ENCODE measurements around the gene MBTPS1.

DNA sequence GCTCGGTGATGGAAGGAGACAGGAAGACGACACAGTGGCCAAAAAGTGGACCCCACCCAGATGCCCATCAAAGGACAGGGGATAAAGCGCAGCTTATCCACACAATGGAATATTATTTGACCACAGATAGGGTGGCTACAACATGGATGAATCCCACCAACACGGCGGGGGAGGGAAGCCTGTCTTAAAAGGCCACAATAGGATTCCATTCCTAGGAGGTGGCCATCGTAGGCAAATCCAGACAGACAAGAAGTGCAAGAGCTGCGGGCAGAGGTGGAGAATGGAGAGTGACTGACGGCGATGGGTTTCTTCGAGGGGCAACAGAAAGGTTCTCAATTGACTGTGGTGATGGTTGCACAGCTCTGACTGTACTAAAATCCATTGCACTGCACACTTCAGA is 90.1 kb downstream of the MBTPS1 start:
- TF ChIP-seq, protein P1, sequence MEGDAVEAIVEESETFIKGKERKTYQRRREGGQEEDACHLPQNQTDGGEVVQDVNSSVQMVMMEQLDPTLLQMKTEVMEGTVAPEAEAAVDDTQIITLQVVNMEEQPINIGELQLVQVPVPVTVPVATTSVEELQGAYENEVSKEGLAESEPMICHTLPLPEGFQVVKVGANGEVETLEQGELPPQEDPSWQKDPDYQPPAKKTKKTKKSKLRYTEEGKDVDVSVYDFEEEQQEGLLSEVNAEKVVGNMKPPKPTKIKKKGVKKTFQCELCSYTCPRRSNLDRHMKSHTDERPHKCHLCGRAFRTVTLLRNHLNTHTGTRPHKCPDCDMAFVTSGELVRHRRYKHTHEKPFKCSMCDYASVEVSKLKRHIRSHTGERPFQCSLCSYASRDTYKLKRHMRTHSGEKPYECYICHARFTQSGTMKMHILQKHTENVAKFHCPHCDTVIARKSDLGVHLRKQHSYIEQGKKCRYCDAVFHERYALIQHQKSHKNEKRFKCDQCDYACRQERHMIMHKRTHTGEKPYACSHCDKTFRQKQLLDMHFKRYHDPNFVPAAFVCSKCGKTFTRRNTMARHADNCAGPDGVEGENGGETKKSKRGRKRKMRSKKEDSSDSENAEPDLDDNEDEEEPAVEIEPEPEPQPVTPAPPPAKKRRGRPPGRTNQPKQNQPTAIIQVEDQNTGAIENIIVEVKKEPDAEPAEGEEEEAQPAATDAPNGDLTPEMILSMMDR (IDR thresholded peaks at IDR 0.05 in 2 of 3, conservative IDR thresholded peaks at IDR 0.05 in 1 of 3; ENCODE audit: control insufficient read depth in 2 of 3, extremely low read depth in 1 of 3, insufficient read depth in 1 of 3, low read depth in 3 of 3, low read length in 3 of 3) = no peak
- TF ChIP-seq KDM1A (IDR thresholded peaks at IDR 0.05; ENCODE audit: borderline replicate concordance) = no peak
- no peak for TF ChIP-seq RELA (IDR thresholded peaks at IDR 0.05; ENCODE audit: borderline replicate concordance, partially characterized antibody)
- no peak for TF ChIP-seq POLR2A (IDR thresholded peaks at IDR 0.05; ENCODE audit: low read depth, low read length)
- TF ChIP-seq SRF (IDR thresholded peaks at IDR 0.05; ENCODE audit: low read depth in 2 of 2, low read length in 2 of 2) = no peak
- TF ChIP-seq, protein P2, sequence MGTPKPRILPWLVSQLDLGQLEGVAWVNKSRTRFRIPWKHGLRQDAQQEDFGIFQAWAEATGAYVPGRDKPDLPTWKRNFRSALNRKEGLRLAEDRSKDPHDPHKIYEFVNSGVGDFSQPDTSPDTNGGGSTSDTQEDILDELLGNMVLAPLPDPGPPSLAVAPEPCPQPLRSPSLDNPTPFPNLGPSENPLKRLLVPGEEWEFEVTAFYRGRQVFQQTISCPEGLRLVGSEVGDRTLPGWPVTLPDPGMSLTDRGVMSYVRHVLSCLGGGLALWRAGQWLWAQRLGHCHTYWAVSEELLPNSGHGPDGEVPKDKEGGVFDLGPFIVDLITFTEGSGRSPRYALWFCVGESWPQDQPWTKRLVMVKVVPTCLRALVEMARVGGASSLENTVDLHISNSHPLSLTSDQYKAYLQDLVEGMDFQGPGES (IDR thresholded peaks at IDR 0.05) = no peak
- TF ChIP-seq PAX5 (IDR thresholded peaks at IDR 0.05; ENCODE audit: borderline replicate concordance, low read depth, low read length) = no peak
- TF ChIP-seq, protein P3, sequence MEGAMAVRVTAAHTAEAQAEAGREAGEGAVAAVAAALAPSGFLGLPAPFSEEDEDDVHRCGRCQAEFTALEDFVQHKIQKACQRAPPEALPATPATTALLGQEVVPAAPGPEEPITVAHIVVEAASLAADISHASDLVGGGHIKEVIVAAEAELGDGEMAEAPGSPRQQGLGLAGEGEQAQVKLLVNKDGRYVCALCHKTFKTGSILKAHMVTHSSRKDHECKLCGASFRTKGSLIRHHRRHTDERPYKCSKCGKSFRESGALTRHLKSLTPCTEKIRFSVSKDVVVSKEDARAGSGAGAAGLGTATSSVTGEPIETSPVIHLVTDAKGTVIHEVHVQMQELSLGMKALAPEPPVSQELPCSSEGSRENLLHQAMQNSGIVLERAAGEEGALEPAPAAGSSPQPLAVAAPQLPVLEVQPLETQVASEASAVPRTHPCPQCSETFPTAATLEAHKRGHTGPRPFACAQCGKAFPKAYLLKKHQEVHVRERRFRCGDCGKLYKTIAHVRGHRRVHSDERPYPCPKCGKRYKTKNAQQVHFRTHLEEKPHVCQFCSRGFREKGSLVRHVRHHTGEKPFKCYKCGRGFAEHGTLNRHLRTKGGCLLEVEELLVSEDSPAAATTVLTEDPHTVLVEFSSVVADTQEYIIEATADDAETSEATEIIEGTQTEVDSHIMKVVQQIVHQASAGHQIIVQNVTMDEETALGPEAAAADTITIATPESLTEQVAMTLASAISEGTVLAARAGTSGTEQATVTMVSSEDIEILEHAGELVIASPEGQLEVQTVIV (IDR thresholded peaks at IDR 0.05; ENCODE audit: borderline replicate concordance, partially characterized antibody) = no peak
- TF ChIP-seq HDAC2 (IDR thresholded peaks at IDR 0.05) = no peak
- no peak for TF ChIP-seq NR2C2 (IDR thresholded peaks at IDR 0.05; ENCODE audit: borderline replicate concordance, control insufficient read depth, insufficient read length, low read depth)
- TF ChIP-seq JUND (IDR thresholded peaks at IDR 0.05; ENCODE audit: low read depth, low read length) = no peak
- TF ChIP-seq YY1 (IDR thresholded peaks at IDR 0.05; ENCODE audit: low read depth, low read length) = no peak
- TF ChIP-seq, protein P4, sequence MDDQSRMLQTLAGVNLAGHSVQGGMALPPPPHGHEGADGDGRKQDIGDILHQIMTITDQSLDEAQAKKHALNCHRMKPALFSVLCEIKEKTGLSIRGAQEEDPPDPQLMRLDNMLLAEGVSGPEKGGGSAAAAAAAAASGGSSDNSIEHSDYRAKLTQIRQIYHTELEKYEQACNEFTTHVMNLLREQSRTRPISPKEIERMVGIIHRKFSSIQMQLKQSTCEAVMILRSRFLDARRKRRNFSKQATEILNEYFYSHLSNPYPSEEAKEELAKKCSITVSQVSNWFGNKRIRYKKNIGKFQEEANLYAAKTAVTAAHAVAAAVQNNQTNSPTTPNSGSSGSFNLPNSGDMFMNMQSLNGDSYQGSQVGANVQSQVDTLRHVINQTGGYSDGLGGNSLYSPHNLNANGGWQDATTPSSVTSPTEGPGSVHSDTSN (IDR thresholded peaks at IDR 0.05; ENCODE audit: insufficient replicate concordance, low read depth, low read length) = no peak

Data from GM12878 (cell line).